Activated B cell treated with CpG ODN at 0.5 μM for 24 hours (primary cell): ENCODE data around the gene MAPK14. TPM values are rescaled to one million over a fixed set of nuclear protein-coding genes. Genes with fewer than 3 reads are reported as not detected.

Source experiments
- ATAC-seq: fragments of 200-7000 bp; cut with Tn5 transposase; one replicate; pipeline ENCODE4 v1.10.0; 2021; ENCODE audit warnings: low read depth, mild to moderate bottlenecking, moderate library complexity
- CTCF ChIA-PET: fragments of 350-600 bp; sonication (Branson Sonifier 250); formaldehyde crosslinking; loops from one replicate; lab custom pipeline; 2021; ENCODE audit warnings: antibody characterized with exemption; lab: Charles Lee
- POLR2A ChIA-PET: fragments of 350-600 bp; sonication (Branson Sonifier 250); formaldehyde crosslinking; loops from one replicate; lab custom pipeline; 2021; ENCODE audit warnings: antibody characterized with exemption; lab: Charles Lee
- DNase-seq: peaks from one replicate; pipeline ENCODE4 v3.0.0; 2022
- H3K27ac Mint-ChIP-seq: one replicate; pipeline ENCODE4 v1.8.0; 2020; ENCODE audit warnings: mixed read lengths
- H3K27me3 Mint-ChIP-seq: one replicate; pipeline ENCODE4 v1.8.0; 2021; ENCODE audit warnings: mixed read lengths
- H3K36me3 Mint-ChIP-seq: one replicate; pipeline ENCODE4 v1.8.0; 2021; ENCODE audit warnings: low read depth, mixed read lengths
- H3K4me1 Mint-ChIP-seq: one replicate; pipeline ENCODE4 v1.8.0; 2021; ENCODE audit warnings: mixed read lengths
- H3K4me3 Mint-ChIP-seq: one replicate; pipeline ENCODE4 v1.8.0; 2020; ENCODE audit warnings: mild to moderate bottlenecking, mixed read lengths
- H3K9me3 Mint-ChIP-seq: one replicate; pipeline ENCODE4 v1.8.0; 2020; ENCODE audit warnings: mixed read lengths
- CTCF ChIP-seq: fragments of 200-600 bp; IDR thresholded peaks from one replicate; pipeline ENCODE4 v1.8.0; 2022; ENCODE audit warnings: antibody characterized with exemption, mild to moderate bottlenecking
- intact Hi-C: fragments of 100-400 bp; cut with micrococcal nuclease; formaldehyde crosslinking; loops from one replicate; pipeline ENCODE4 v1.15.1; 2024
- total RNA-seq: library from RNA; stranded (reverse); gene quantifications from 2 replicates; pipeline ENCODE4 v1.2.3, GENCODE V29; 2022

The MAPK14 gene
- total RNA-seq, 1 donor from 2014 or later = 45.4 TPM

GRCh38 chr6:36135053-36135731, 107.6 kb downstream of the MAPK14 start:
- Mint-ChIP-seq H3K4me1 (peaks cover 46% of the 10 kb centered on the region), H3K9me3 (no peaks in the 10 kb centered on the region), H3K36me3 (peaks cover 61% of the 10 kb centered on the region), H3K27ac (peak overlapping the region; percentile 77), H3K27me3 (no peaks in the 10 kb centered on the region), H3K4me3 (no peak overlapping the region)
- intact Hi-C loops = no loop called here
- TF ChIP-seq CTCF = no peak
- no peak for DNase-seq
- CTCF ChIA-PET = no interaction called here
- ATAC-seq = no peak
- POLR2A ChIA-PET = no interaction called here

- ATAC-seq (peak; percentile 73), DNase-seq (no peak)
- no peaks in the 10 kb centered on the region for H3K9me3 Mint-ChIP-seq
- peaks cover 43% of the 10 kb centered on the region for H3K4me1 Mint-ChIP-seq
- H3K27ac Mint-ChIP-seq = peak overlapping the region; percentile 77
- H3K4me3 Mint-ChIP-seq = peak overlapping the region; percentile 4
- intact Hi-C loops = no loop called here
- H3K27me3 Mint-ChIP-seq = no peaks in the 10 kb centered on the region
- ChIA-PET CTCF (no interaction called here), POLR2A (interaction anchor here (0.7 to 1.2 kb wide), 3 partner anchors 12 to 61 kb away, joined by 3 to 4 read pairs (median 4); no protein-coding TSS in a partner anchor)
- TF ChIP-seq CTCF = no peak
- peaks cover 66% of the 10 kb centered on the region for H3K36me3 Mint-ChIP-seq
Observed at GRCh38 chr6:36136034-36136433, 108.4 kb downstream of the MAPK14 start.

GRCh38 chr6:36136551-36136950, 108.9 kb downstream of the MAPK14 start:
- intact Hi-C loops = no loop called here
- no peak overlapping the region for H3K4me3 Mint-ChIP-seq
- ChIA-PET CTCF (no interaction called here), POLR2A (interaction anchor here (0.7 to 1.2 kb wide), 3 partner anchors 13 to 61 kb away, joined by 3 to 4 read pairs (median 4); no protein-coding TSS in a partner anchor)
- peaks cover 38% of the 10 kb centered on the region for H3K4me1 Mint-ChIP-seq
- H3K27me3 Mint-ChIP-seq = no peaks in the 10 kb centered on the region
- no peaks in the 10 kb centered on the region for H3K9me3 Mint-ChIP-seq
- peaks cover 68% of the 10 kb centered on the region for H3K36me3 Mint-ChIP-seq
- TF ChIP-seq CTCF = no peak
- DNase-seq = no peak
- no peak for ATAC-seq
- peak overlapping the region; percentile 30 for H3K27ac Mint-ChIP-seq

- ATAC-seq = no peak
- POLR2A ChIA-PET = interaction anchor here (0.5 kb wide), 1 partner anchor 96 kb away, joined by 3 read pairs; no protein-coding TSS in a partner anchor
- intact Hi-C loops = no loop called here
- Mint-ChIP-seq H3K27me3 (no peaks in the 10 kb centered on the region), H3K9me3 (no peaks in the 10 kb centered on the region), H3K27ac (no peak overlapping the region), H3K4me1 (peaks cover 20% of the 10 kb centered on the region), H3K36me3 (peaks cover 65% of the 10 kb centered on the region), H3K4me3 (no peak overlapping the region)
- TF ChIP-seq CTCF = no peak
- no peak for DNase-seq
- CTCF ChIA-PET = no interaction called here
Observed at GRCh38 chr6:36138667-36139066, 111.1 kb downstream of the MAPK14 start.

- H3K27ac Mint-ChIP-seq = no peak overlapping the region
- no peak for TF ChIP-seq CTCF
- intact Hi-C loops = no loop called here
- no peak for ATAC-seq
- ChIA-PET CTCF (no interaction called here), POLR2A (no interaction called here)
- H3K4me1 Mint-ChIP-seq = peaks cover 20% of the 10 kb centered on the region
- no peak overlapping the region for H3K4me3 Mint-ChIP-seq
- no peaks in the 10 kb centered on the region for H3K9me3 Mint-ChIP-seq
- no peak for DNase-seq
- H3K27me3 Mint-ChIP-seq = no peaks in the 10 kb centered on the region
- peaks cover 61% of the 10 kb centered on the region for H3K36me3 Mint-ChIP-seq
Observed at GRCh38 chr6:36139431-36139830, 111.8 kb downstream of the MAPK14 start.
